Keratinocyte (primary cell): ENCODE data around the gene C4orf46. TPM values are rescaled to one million over a fixed set of nuclear protein-coding genes. Genes with fewer than 3 reads are reported as not detected.

Source experiments
- DNase-seq: peaks from one replicate; pipeline ENCODE4 v3.0.0-alpha.2; 2011; ENCODE audit warnings: low read depth, missing footprints, low spot score
- FAIRE-seq: peaks from 2 replicates; lab custom pipeline; 2011; peaks lifted over from hg19 to GRCh38; lab: Jason Lieb, UNC
- H2AFZ ChIP-seq: 2 replicates; pipeline ENCODE4 v1.6.0; 2012; ENCODE audit warnings: low read length, control low read depth, inconsistent platforms; ENCODE audit not compliant: control insufficient read depth
- H3K27ac ChIP-seq: 2 replicates; pipeline ENCODE4 v1.5.1; 2011; ENCODE audit warnings: low read length; ENCODE audit not compliant: control insufficient read depth, insufficient read depth
- H3K27me3 ChIP-seq: 3 replicates; pipeline ENCODE4 v1.6.0; 2011; ENCODE audit warnings: low read length; ENCODE audit not compliant: control insufficient read depth, insufficient read depth; ENCODE audit errors: extremely low read depth
- H3K36me3 ChIP-seq, 2 experiments: 2 replicates in 1 of 2; 3 replicates in 1 of 2; pipeline ENCODE4 v1.5.1; 2011; ENCODE audit warnings: low read length in 2 of 2, mild to moderate bottlenecking in 1 of 2; ENCODE audit not compliant: control insufficient read depth in 2 of 2, insufficient read depth in 2 of 2; ENCODE audit errors: extremely low read depth in 1 of 2
- H3K4me1 ChIP-seq: 3 replicates; pipeline ENCODE4 v1.5.1; 2011; ENCODE audit warnings: low read length; ENCODE audit not compliant: control insufficient read depth, insufficient read depth; ENCODE audit errors: extremely low read depth
- H3K4me2 ChIP-seq: 3 replicates; pipeline ENCODE4 v1.6.0; 2011; ENCODE audit warnings: low read depth, low read length; ENCODE audit not compliant: control insufficient read depth, insufficient read depth; ENCODE audit errors: extremely low read depth
- H3K4me3 ChIP-seq, 3 experiments: fragments of 200-600 bp in 1 of 3; sonication (generic) in 1 of 3; 2 replicates in 2 of 3; 3 replicates in 1 of 3; pipeline ENCODE4 v1.5.1; 2011 to 2016; ENCODE audit warnings: low read length in 3 of 3, mild to moderate bottlenecking in 3 of 3, control low read depth in 2 of 3, inconsistent platforms in 1 of 3, low read depth in 1 of 3, mixed read lengths in 1 of 3, mixed run types in 1 of 3, moderate library complexity in 1 of 3; ENCODE audit not compliant: control insufficient read depth in 2 of 3, insufficient read depth in 2 of 3; ENCODE audit errors: extremely low read depth in 1 of 3
- H3K79me2 ChIP-seq: 2 replicates; pipeline ENCODE4 v1.6.0; 2012; ENCODE audit warnings: low read length; ENCODE audit not compliant: control insufficient read depth, insufficient read depth
- H3K9ac ChIP-seq: 3 replicates; pipeline ENCODE4 v1.6.0; 2011; ENCODE audit warnings: low read length; ENCODE audit not compliant: control insufficient read depth, insufficient read depth; ENCODE audit errors: extremely low read depth
- H3K9me1 ChIP-seq: 3 replicates; pipeline ENCODE4 v1.6.0; 2011; ENCODE audit warnings: low read length; ENCODE audit not compliant: control insufficient read depth, insufficient read depth; ENCODE audit errors: extremely low read depth
- H3K9me3 ChIP-seq: 2 replicates; pipeline ENCODE4 v1.5.1; 2012; ENCODE audit warnings: low read depth, low read length; ENCODE audit not compliant: control insufficient read depth
- H4K20me1 ChIP-seq: 3 replicates; pipeline ENCODE4 v1.6.0; 2011; ENCODE audit warnings: low read length; ENCODE audit not compliant: control insufficient read depth, insufficient read depth; ENCODE audit errors: extremely low read depth
- CTCF ChIP-seq, 3 experiments: IDR thresholded peaks in 1 of 3; conservative IDR thresholded peaks in 1 of 3; optimal IDR thresholded peaks in 1 of 3; 2 replicates in 2 of 3; 3 replicates in 1 of 3; pipeline versions ENCODE3 to v1.5.1; 2011; ENCODE audit warnings: low read length in 3 of 3, mild to moderate bottlenecking in 3 of 3, moderate library complexity in 2 of 3, control low read depth in 1 of 3, inconsistent platforms in 1 of 3; ENCODE audit not compliant: insufficient read depth in 2 of 3; ENCODE audit errors: extremely low read depth in 1 of 3
- EZH2 ChIP-seq: IDR thresholded peaks from one replicate; pipeline ENCODE4 v1.6.1; 2012; ENCODE audit warnings: inconsistent platforms, mild to moderate bottlenecking, low read length, moderate library complexity
- dilution Hi-C: fragments of 300-500 bp; cut with MboI; formaldehyde crosslinking; loops from one replicate; pipeline ENCODE4 v1.7.0; 2020; ENCODE audit warnings: low sequenced_read_pairs; ENCODE audit not compliant: extremely low pct_ligation_motif_present
- polyA plus RNA-seq, 5 experiments: library from polyadenylated mRNA; depleted of rRNA in 3 of 5; stranded (reverse) in 3 of 5; stranded (forward) in 1 of 5; unstranded in 1 of 5; fragments of >200 nt; gene quantifications; 1 replicate in 1 of 5; 2 replicates in 3 of 5; 3 replicates in 1 of 5; pipeline versions ENCODE4 v1.2.1 to v1.2.3, GENCODE V29; 2011 to 2012; ENCODE audit warnings: missing spikeins in 2 of 5, low read depth in 1 of 5, low replicate concordance in 1 of 5

C4orf46 gene
- polyA plus RNA-seq, 1 donor (not counting 4 experiments of a cell fraction or from before 2014, with no cell fraction given), result 14.6 TPM

GRCh38 chr4:158704274-158704673 lies 32.6 kb upstream of the C4orf46 start:
- no peak overlapping the region for H3K4me2 ChIP-seq

GRCh38 chr4:158688813-158689212 lies 17.1 kb upstream of the C4orf46 start:
- H3K4me3 ChIP-seq, result no peak overlapping the region
- no peaks in the 10 kb centered on the region for H3K4me1 ChIP-seq
- H2AFZ ChIP-seq, result no peak overlapping the region
- FAIRE-seq, result no peak
- no peak overlapping the region for H3K27ac ChIP-seq
- peaks cover 0 to 1% of the 10 kb centered on the region in 2 experiments for H3K36me3 ChIP-seq
- no peaks in the 10 kb centered on the region for H3K9me1 ChIP-seq
- H3K27me3 ChIP-seq, result no peaks in the 10 kb centered on the region
- DNase-seq, result no peak
- H4K20me1 ChIP-seq, result no peaks in the 10 kb centered on the region
- H3K9ac ChIP-seq, result no peak overlapping the region
- TF ChIP-seq EZH2 (no peak), CTCF (optimal IDR thresholded peaks at IDR 0.05 in 1 of 3, IDR thresholded peaks at IDR 0.05 in 1 of 3, conservative IDR thresholded peaks at IDR 0.05 in 1 of 3; ENCODE audit: extremely low read depth in 1 of 3, insufficient read depth in 2 of 3, low read length in 3 of 3) (no peak)
- no peaks in the 10 kb centered on the region for H3K79me2 ChIP-seq
- dilution Hi-C loops, result no loop called here
- no peaks in the 10 kb centered on the region for H3K9me3 ChIP-seq
- H3K4me2 ChIP-seq, result no peak overlapping the region

More at GRCh38 chr4:158704274-158704673, 32.6 kb upstream of the C4orf46 start:
- Histone ChIP-seq H3K36me3 (peaks cover 0 to 3% of the 10 kb centered on the region in 2 experiments), H3K27me3 (no peaks in the 10 kb centered on the region), H3K4me1 (no peaks in the 10 kb centered on the region), H3K9me1 (no peaks in the 10 kb centered on the region), H3K4me3 (no peak overlapping the region), H3K9ac (no peak overlapping the region), H3K27ac (no peak overlapping the region), H4K20me1 (no peaks in the 10 kb centered on the region), H3K79me2 (no peaks in the 10 kb centered on the region), H3K9me3 (no peaks in the 10 kb centered on the region), H2AFZ (no peak overlapping the region)
- TF ChIP-seq EZH2 (no peak), CTCF (optimal IDR thresholded peaks at IDR 0.05 in 1 of 3, IDR thresholded peaks at IDR 0.05 in 1 of 3, conservative IDR thresholded peaks at IDR 0.05 in 1 of 3; ENCODE audit: extremely low read depth in 1 of 3, insufficient read depth in 2 of 3, low read length in 3 of 3) (no peak)
- dilution Hi-C loops, result no loop called here
- DNase-seq (no peak), FAIRE-seq (no peak)
